Endodermal cell (in vitro differentiated cells): ENCODE measurements around the gene CDKN2A. TPM values are rescaled to one million over a fixed set of nuclear protein-coding genes. Genes with fewer than 3 reads are reported as not detected.

Experiments
- DNase-seq: peaks from one replicate; pipeline ENCODE4 v3.0.0-alpha.2; 2017
- H3K27ac ChIP-seq: 2 replicates; pipeline ENCODE4 v1.5.1; 2013; ENCODE audit warnings: mild to moderate bottlenecking, low read depth, low read length, moderate library complexity
- H3K27me3 ChIP-seq: 2 replicates; pipeline ENCODE4 v1.6.1; 2013; ENCODE audit warnings: mild to moderate bottlenecking, low read length, moderate library complexity; ENCODE audit not compliant: insufficient read depth, control insufficient read depth, poor library complexity, severe bottlenecking
- H3K36me3 ChIP-seq: 2 replicates; pipeline ENCODE4 v1.7.0; 2013; ENCODE audit warnings: mild to moderate bottlenecking, low read length, moderate library complexity; ENCODE audit not compliant: control insufficient read depth, insufficient read depth
- H3K4me1 ChIP-seq: one replicate; pipeline ENCODE4 v1.7.0; 2013; ENCODE audit warnings: low read length; ENCODE audit not compliant: control insufficient read depth, insufficient read depth
- H3K4me3 ChIP-seq: 2 replicates; pipeline ENCODE4 v1.5.1; 2013; ENCODE audit warnings: mild to moderate bottlenecking, low read length, moderate library complexity
- H3K9ac ChIP-seq: 2 replicates; pipeline ENCODE4 v1.6.1; 2013; ENCODE audit warnings: mild to moderate bottlenecking, low read length, moderate library complexity; ENCODE audit not compliant: poor library complexity, severe bottlenecking; ENCODE audit errors: extremely low read depth
- H3K9me3 ChIP-seq: 2 replicates; pipeline ENCODE4 v1.6.1; 2013; ENCODE audit warnings: mild to moderate bottlenecking, low read length, moderate library complexity; ENCODE audit not compliant: control insufficient read depth
- H3K27ac Mint-ChIP-seq: 2 replicates; pipeline ENCODE4 v1.8.0; 2020; ENCODE audit warnings: mixed read lengths
- H3K27me3 Mint-ChIP-seq: 2 replicates; pipeline ENCODE4 v1.8.0; 2021; ENCODE audit warnings: mild to moderate bottlenecking, mixed read lengths; ENCODE audit not compliant: insufficient read depth
- H3K36me3 Mint-ChIP-seq: 2 replicates; pipeline ENCODE4 v1.8.0; 2020; ENCODE audit warnings: low read depth, mixed read lengths
- H3K4me1 Mint-ChIP-seq: 2 replicates; pipeline ENCODE4 v1.8.0; 2020; ENCODE audit warnings: mixed read lengths
- H3K4me3 Mint-ChIP-seq: 2 replicates; pipeline ENCODE4 v1.8.0; 2020; ENCODE audit warnings: mild to moderate bottlenecking, moderate library complexity, mixed read lengths
- H3K9me3 Mint-ChIP-seq: 2 replicates; pipeline ENCODE4 v1.8.0; 2020; ENCODE audit warnings: mild to moderate bottlenecking, mixed read lengths
- CTCF ChIP-seq: fragments of 200-600 bp; sonication (generic); conservative IDR thresholded peaks from 2 replicates; pipeline ENCODE4 v1.5.0; 2021; ENCODE audit warnings: antibody characterized with exemption, mild to moderate bottlenecking
- WGBS, 2 experiments: methylation state at CpG; one replicate each; pipeline versions ENCODE4 v1.1.5 to v1.1.7; 2013; ENCODE audit warnings: missing lambda C conversion rate in 2 of 2, mixed read lengths in 1 of 2; ENCODE audit not compliant: insufficient coverage in 1 of 2, insufficient read length in 1 of 2; 5-methylcytosine and 5-hydroxymethylcytosine counted together
- total RNA-seq, 2 donors: library from RNA; stranded (reverse); fragmentation: NEBNext Ultra II Directional in 1 of 2; extraction: Animal tissue kit (Norgen Biotek cat#: 25700) in 1 of 2; gene quantifications; 2 replicates in 1 of 2; 3 replicates in 1 of 2; pipeline ENCODE4 v1.2.1, GENCODE V29; 2021

CDKN2A gene
- total RNA-seq, 2 donors from 2014 or later: 1.9 to 6.7 TPM

GRCh38 chr9:22005021-22005701 lies 11.0 kb upstream of the CDKN2A start:
- Histone ChIP-seq H3K9me3 (no peaks in the 10 kb centered on the region), H3K27me3 (peaks cover 90% of the 10 kb centered on the region)
- peak overlapping the region; percentile 42 for H3K27ac Mint-ChIP-seq

GRCh38 chr9:22002038-22002437 lies 7.8 kb upstream of the CDKN2A start:
- TF ChIP-seq CTCF: no peak
- Histone ChIP-seq H3K27me3 (peaks cover 100% of the 10 kb centered on the region), H3K36me3 (peaks cover 11% of the 10 kb centered on the region), H3K9me3 (no peaks in the 10 kb centered on the region), H3K27ac (no peak overlapping the region), H3K9ac (no peak overlapping the region), H3K4me3 (no peak overlapping the region), H3K4me1 (no peaks in the 10 kb centered on the region)
- Mint-ChIP-seq H3K4me1 (peaks cover 13% of the 10 kb centered on the region), H3K4me3 (no peak overlapping the region), H3K9me3 (no peaks in the 10 kb centered on the region), H3K27ac (no peak overlapping the region), H3K36me3 (peaks cover 2% of the 10 kb centered on the region), H3K27me3 (peaks cover 92% of the 10 kb centered on the region)
- 83% methylated on average over 1 of the region's 1 CpG; no CpG with 5 or more reads in 1 of the 2 experiments for WGBS, 2 experiments
- no peak for DNase-seq

More at GRCh38 chr9:22005021-22005701, 11.0 kb upstream of the CDKN2A start:
- Mint-ChIP-seq H3K4me1 (peaks cover 16% of the 10 kb centered on the region), H3K9me3 (no peaks in the 10 kb centered on the region), H3K36me3 (peaks cover 2% of the 10 kb centered on the region), H3K4me3 (peak overlapping the region; percentile 54), H3K27me3 (peaks cover 87% of the 10 kb centered on the region)
- Histone ChIP-seq H3K36me3 (peaks cover 11% of the 10 kb centered on the region), H3K4me1 (no peaks in the 10 kb centered on the region), H3K4me3 (peak overlapping the region; percentile 78), H3K9ac (no peak overlapping the region), H3K27ac (no peak overlapping the region)
- peak; percentile 61 for TF ChIP-seq CTCF
- 4 to 7% methylated on average over 9 to 24 of the region's 25 CpGs for WGBS, 2 experiments
- peak; percentile 79 for DNase-seq

GRCh38 chr9:21998026-21998425 lies 3.8 kb upstream of the CDKN2A start:
- Histone ChIP-seq H3K27ac (no peak overlapping the region), H3K27me3 (peaks cover 96% of the 10 kb centered on the region), H3K4me1 (no peaks in the 10 kb centered on the region), H3K9me3 (no peaks in the 10 kb centered on the region), H3K36me3 (no peaks in the 10 kb centered on the region), H3K9ac (no peak overlapping the region), H3K4me3 (no peak overlapping the region)
- Mint-ChIP-seq H3K27ac (no peak overlapping the region), H3K27me3 (peaks cover 89% of the 10 kb centered on the region), H3K9me3 (no peaks in the 10 kb centered on the region), H3K36me3 (no peaks in the 10 kb centered on the region), H3K4me1 (peaks cover 14% of the 10 kb centered on the region), H3K4me3 (no peak overlapping the region)
- 60 to 78% methylated on average over 1 to 2 of the region's 2 CpGs for WGBS, 2 experiments
- no peak for DNase-seq
- TF ChIP-seq CTCF: no peak
